Osteocyte (in vitro differentiated cells): ENCODE data around the gene LRRC17. TPM values are rescaled to one million over a fixed set of nuclear protein-coding genes. Genes with fewer than 3 reads are reported as not detected.
"Not testable (repeated sequence)": the region's sequence is repeated elsewhere in the genome, so short reads cannot be mapped to it uniquely, and the experiment has no call there.

Experiments used
- DNase-seq: peaks from one replicate; pipeline ENCODE4 v3.0.0; 2021; ENCODE audit warnings: mixed read lengths; ENCODE audit not compliant: unreplicated experiment; ENCODE audit errors: extremely low spot score
- H3K27ac Mint-ChIP-seq: one replicate; pipeline ENCODE4 v1.8.0; 2021; ENCODE audit warnings: mild to moderate bottlenecking, mixed read lengths; ENCODE audit not compliant: unreplicated experiment
- H3K27me3 Mint-ChIP-seq: one replicate; pipeline ENCODE4 v1.8.0; 2021; ENCODE audit warnings: mixed read lengths; ENCODE audit not compliant: unreplicated experiment
- H3K36me3 Mint-ChIP-seq: one replicate; pipeline ENCODE4 v1.8.0; 2021; ENCODE audit warnings: mixed read lengths; ENCODE audit not compliant: unreplicated experiment
- H3K4me1 Mint-ChIP-seq: one replicate; pipeline ENCODE4 v1.8.0; 2021; ENCODE audit warnings: mixed read lengths; ENCODE audit not compliant: unreplicated experiment
- H3K4me3 Mint-ChIP-seq: one replicate; pipeline ENCODE4 v1.8.0; 2021; ENCODE audit warnings: mild to moderate bottlenecking, moderate library complexity, mixed read lengths; ENCODE audit not compliant: unreplicated experiment
- H3K9me3 Mint-ChIP-seq: one replicate; pipeline ENCODE4 v1.8.0; 2021; ENCODE audit warnings: mixed read lengths; ENCODE audit not compliant: unreplicated experiment
- CTCF ChIP-seq: fragments of 200-600 bp; sonication (generic); IDR thresholded peaks from 2 replicates; pipeline ENCODE4 v1.5.0; 2021; ENCODE audit warnings: antibody characterized with exemption, mild to moderate bottlenecking, moderate library complexity
- total RNA-seq: library from RNA; stranded (reverse); gene quantifications from 2 replicates; pipeline ENCODE4 v1.2.1, GENCODE V29; 2021

LRRC17 gene
- total RNA-seq, 1 donor from 2014 or later, result 12.4 TPM

GRCh38 chr7:102896585-102896984 is 16.2 kb upstream of the LRRC17 start:
- Mint-ChIP-seq H3K9me3 (no peaks in the 10 kb centered on the region), H3K4me1 (peaks cover 41% of the 10 kb centered on the region), H3K4me3 (no peak overlapping the region), H3K36me3 (no peaks in the 10 kb centered on the region), H3K27ac (no peak overlapping the region), H3K27me3 (no peaks in the 10 kb centered on the region)
- TF ChIP-seq CTCF, result no peak
- no peak for DNase-seq

- H3K36me3 Mint-ChIP-seq, result no peaks in the 10 kb centered on the region
- H3K27ac Mint-ChIP-seq, result peak overlapping the region; percentile 24
- no peak overlapping the region for H3K4me3 Mint-ChIP-seq
- H3K27me3 Mint-ChIP-seq, result no peaks in the 10 kb centered on the region
- no peak for DNase-seq
- no peaks in the 10 kb centered on the region for H3K9me3 Mint-ChIP-seq
- no peak for TF ChIP-seq CTCF
- peaks cover 35% of the 10 kb centered on the region for H3K4me1 Mint-ChIP-seq
Measured at GRCh38 chr7:102897211-102897631, 15.6 kb upstream of the LRRC17 start.

DNA sequence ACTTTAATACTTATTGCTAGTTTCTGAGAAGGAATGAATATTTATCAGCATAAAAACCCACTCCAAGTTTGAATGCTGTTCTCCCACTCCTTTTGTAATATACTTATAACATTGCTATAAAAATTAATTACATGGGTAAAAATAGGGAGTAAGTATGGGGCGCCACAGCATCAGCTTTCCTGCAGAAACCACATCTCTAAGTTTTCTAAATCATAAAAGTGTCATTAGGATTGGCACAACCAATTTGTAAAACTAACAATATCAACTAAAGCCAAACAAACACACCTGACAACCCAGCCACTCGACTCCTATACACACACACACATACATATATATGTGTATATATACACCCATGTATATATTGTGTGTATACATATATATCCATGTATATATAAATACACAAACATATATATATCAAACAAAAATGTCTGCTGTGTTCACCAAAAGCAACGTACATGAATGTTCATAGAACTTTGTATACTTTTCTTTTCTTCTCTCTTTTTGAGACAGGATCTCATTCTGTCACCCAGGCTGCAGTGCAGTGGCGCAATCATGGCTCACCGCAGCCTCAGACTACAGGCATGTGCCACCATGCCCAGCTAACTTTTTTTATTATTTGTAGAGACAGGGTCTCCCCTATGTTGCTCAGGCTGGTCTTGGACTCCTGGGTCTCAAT is 14.8 kb upstream of the LRRC17 start:
- no peak for TF ChIP-seq CTCF
- H3K36me3 Mint-ChIP-seq, result no peaks in the 10 kb centered on the region
- H3K4me1 Mint-ChIP-seq, result peaks cover 29% of the 10 kb centered on the region
- no peak overlapping the region for H3K27ac Mint-ChIP-seq
- H3K4me3 Mint-ChIP-seq, result no peak overlapping the region
- DNase-seq, result no peak
- H3K27me3 Mint-ChIP-seq, result no peaks in the 10 kb centered on the region
- peaks cover 4% of the 10 kb centered on the region for H3K9me3 Mint-ChIP-seq

DNA sequence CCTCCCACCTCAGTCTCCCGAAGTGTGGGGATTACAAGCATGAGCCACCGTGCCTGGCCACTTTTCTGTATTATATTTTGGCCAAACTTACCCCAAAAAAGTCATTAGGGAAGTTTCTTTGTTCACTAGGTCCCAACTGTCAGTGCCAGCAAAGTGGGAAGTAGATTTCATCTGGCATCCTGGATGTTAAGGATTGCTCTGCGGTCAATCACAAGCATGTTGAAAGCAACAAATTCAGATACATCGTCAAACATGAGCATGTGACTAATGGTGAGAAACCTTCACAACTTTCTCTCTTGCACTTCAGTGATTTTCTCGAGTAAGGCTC is 14.3 kb upstream of the LRRC17 start:
- Mint-ChIP-seq H3K36me3 (no peaks in the 10 kb centered on the region), H3K4me3 (no peak overlapping the region), H3K27ac (no peak overlapping the region), H3K27me3 (no peaks in the 10 kb centered on the region), H3K9me3 (peaks cover 8% of the 10 kb centered on the region), H3K4me1 (peaks cover 26% of the 10 kb centered on the region)
- DNase-seq, result no peak
- TF ChIP-seq CTCF, result no peak

DNA sequence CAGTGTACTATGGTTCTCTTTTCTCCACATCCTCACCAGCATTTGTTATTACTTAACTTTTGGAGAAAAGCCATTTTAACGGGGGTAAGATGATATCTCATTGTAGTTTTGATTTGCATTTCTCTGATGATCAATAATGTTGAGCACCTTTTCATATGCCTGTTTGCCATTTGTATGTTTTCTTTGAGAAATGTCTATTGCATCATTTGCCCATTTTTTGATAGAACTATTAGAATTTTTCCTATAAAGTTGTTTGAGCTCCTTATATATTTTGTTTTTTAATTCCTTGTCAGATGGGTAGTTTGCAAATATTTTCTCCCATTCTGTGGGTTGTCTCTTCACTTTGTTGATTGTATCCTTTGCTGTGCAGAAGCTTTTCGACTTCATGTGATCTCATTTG is 10.7 kb upstream of the LRRC17 start:
- not testable (repeated sequence) for H3K4me1 Mint-ChIP-seq, H3K27ac Mint-ChIP-seq, H3K4me3 Mint-ChIP-seq, DNase-seq, H3K27me3 Mint-ChIP-seq, H3K36me3 Mint-ChIP-seq
- H3K9me3 Mint-ChIP-seq, result peaks cover 14% of the 10 kb centered on the region

GRCh38 chr7:102903576-102903975 is 9.2 kb upstream of the LRRC17 start:
- H3K27ac Mint-ChIP-seq, result not testable (repeated sequence)

More at GRCh38 chr7:102903576-102903975, 9.2 kb upstream of the LRRC17 start:
- not testable (repeated sequence) for H3K4me1 Mint-ChIP-seq, DNase-seq, H3K27me3 Mint-ChIP-seq, H3K4me3 Mint-ChIP-seq, H3K36me3 Mint-ChIP-seq
- H3K9me3 Mint-ChIP-seq, result peaks cover 18% of the 10 kb centered on the region
